HG03521 (cell line): ENCODE data around the gene PP2D1.
"Not testable (repeated sequence)": the region's sequence is repeated elsewhere in the genome, so short reads cannot be mapped to it uniquely, and the experiment has no call there.

Experiments
- ATAC-seq: cut with Tn5 transposase; IDR thresholded peaks from one replicate; pipeline ENCODE4 v1.9.1; 2021; ENCODE audit warnings: mild to moderate bottlenecking, moderate library complexity; ENCODE audit not compliant: unreplicated experiment

PP2D1 gene

DNA sequence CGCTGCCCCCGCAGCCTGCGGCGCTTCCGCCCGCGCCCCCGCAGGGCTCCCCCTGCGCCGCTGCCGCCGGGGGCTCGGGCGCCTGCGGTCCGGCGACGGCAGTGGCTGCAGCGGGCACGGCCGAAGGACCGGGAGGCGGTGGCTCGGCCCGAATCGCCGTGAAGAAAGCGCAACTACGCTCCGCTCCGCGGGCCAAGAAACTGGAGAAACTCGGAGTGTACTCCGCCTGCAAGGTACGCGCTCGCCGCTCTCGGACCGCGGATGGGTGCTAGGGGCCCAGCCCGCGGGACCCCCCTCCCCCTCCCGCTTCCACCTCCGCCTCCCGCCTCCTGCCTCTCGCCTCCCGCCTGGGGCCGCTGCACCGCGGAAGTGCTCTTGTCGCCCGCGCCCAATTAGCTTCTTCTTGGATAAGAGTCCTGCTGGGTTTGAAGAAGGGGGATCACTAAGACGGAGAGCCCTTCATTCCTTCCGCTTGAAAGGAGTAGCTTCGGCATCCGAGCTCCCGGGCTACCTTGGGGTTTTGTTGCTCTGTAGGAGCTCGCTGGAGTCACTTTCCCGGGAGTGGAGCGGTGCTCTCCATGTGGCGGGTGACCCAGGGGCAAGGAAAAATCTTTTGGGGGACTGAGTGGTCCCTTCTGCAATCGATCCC lies 28.6 kb upstream of the PP2D1 start:
- ATAC-seq, result peak; percentile 31

DNA sequence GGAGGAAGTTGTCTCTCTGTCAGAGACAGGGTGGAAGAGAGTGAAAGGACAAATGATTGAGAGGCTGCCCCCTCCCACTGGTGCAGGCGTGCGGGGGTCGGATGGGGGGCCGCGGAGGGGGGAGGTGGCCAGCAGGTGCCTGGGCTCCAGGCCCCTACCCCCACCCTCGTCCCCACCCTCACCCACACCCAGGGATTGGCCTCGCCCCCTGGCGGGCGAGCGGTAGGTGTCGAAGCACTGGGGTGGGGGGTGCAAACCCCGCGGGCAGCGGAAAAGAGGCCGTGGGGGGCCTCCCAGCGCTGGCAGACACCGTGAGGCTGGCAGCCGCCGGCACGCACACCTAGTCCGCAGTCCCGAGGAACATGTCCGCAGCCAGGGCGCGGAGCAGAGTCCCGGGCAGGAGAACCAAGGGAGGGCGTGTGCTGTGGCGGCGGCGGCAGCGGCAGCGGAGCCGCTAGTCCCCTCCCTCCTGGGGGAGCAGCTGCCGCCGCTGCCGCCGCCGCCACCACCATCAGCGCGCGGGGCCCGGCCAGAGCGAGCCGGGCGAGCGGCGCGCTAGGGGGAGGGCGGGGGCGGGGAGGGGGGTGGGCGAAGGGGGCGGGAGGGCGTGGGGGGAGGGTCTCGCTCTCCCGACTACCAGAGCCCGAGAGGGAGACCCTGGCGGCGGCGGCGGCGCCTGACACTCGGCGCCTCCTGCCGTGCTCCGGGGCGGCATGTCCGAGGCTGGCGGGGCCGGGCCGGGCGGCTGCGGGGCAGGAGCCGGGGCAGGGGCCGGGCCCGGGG lies 27.9 kb upstream of the PP2D1 start, which contains the start of gene KAT2B:
Gene KAT2B (plus strand): TSS at position 682 of the 783 bp plus-strand sequence. CDS start 32 bp downstream, at position 714.
- ATAC-seq, result peak; percentile 60

DNA sequence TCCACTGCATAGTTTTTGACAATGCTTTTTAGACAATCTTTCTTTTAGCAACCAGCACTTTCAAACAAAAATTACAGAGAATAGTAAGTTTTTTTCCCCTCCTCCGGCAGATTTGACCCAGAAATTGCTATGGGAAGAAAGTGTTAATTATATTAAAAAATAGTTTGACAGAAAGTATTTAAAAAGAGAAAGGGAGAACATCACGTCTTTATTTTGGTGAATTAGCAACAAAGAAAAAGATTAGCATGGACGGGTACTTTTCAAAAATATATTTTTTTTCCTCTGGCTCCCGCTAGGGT lies 27.4 kb upstream of the PP2D1 start:
- ATAC-seq, result no peak

DNA sequence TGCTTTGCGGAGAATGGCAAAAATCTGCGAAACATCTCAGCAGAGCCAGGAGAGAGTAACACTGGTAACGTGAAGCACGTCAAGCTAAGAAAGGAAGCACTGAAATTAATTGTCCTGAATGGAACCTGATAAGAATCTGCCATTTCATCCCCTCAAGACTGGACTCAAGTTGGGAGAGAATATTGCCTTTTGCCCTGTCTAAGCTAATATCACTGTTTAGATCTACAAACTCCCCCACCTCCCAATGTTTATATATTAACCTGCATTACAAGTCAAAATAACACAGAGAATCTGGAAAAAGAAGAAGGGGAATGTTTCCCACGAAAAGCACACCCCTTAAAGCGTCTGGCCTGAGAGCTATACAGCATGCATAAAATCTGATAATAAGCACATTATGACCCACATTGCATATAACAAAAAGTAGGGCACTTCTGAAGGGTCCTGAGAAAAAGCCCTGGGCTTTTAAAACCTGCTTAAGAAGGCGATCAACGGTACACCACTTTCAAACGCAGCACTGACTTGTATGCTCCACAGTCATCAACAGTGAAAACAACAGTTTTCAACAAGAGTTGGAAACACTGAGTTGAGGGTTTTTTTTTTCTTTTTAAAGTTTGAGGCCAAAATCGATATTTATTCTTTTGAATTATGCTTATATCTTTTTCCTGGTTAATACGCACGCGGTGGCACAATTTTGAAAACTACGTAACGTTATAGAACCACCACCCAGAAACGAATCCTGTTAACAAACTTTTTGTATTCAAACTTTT lies 26.8 kb upstream of the PP2D1 start:
- ATAC-seq, result no peak

DNA sequence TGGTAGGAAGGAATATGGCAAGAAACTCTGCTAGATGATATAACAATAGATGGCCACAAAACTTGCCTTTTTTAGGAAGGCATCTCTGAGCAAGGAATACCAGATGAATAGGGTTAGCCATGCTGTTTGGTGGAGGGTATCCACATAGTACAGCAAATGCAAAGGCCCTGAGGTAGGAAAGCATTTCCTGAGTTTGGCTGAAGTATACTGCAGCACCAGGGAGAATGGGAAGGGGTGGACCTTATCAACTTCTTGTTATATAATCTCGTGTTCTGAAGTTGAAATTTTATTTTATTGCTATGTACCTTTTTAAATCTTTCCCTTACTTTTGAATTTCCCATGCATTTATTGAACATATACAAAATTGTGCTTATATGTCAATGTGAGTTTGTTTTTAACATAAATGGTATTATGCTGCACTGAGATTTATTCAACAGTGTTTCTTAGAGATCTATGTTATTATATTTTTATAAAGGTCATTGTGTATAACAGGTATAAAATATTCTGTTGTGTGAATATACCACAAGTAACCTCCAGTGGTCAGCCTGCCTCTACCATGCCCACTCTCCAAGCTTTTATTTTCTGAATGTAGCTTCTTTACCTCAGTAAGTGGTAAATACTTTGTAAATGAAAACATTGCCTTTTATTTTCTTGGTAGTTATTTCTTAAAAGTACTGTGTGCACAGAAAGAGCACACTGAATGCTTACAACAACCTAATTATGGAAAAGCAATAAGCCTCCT lies 25.4 kb upstream of the PP2D1 start:
- ATAC-seq, result no peak

DNA sequence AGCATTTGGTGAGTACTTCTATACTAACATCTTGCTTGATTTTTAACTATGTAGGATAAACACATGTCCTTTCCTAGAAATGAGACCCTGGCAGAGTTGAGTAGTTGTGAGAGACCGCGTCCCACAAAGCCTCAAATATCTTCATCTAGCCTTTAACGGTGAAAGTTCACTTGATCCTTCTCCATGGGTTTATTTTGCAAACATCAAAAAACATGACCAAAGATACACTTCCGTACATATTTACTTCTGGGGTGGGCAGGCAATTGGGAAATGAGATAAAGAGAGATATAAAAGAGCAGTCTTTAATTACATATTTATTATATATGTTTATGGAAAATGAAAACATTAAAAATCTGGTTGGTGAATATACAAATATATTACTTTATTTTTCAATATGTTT lies 23.0 kb upstream of the PP2D1 start:
- no peak for ATAC-seq

DNA sequence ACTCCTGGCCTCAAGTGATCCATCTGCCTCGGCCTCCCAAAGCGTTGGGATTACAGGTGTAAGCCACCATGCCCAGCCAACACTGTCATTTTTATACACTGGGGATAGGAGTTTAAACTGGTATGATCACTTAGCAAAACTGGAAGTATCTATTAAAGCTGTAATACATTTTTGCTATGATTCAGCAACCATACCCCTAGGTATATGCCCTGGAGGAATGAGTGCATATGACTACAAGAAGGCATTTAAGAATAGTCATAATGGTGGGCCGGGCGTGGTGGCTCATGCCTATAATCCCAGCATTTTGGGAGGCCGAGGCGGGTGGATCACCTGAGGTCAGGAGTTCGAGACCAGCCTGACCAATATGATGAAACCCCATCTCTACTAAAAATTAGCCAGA lies 19.9 kb upstream of the PP2D1 start:
- not testable (repeated sequence) for ATAC-seq

DNA sequence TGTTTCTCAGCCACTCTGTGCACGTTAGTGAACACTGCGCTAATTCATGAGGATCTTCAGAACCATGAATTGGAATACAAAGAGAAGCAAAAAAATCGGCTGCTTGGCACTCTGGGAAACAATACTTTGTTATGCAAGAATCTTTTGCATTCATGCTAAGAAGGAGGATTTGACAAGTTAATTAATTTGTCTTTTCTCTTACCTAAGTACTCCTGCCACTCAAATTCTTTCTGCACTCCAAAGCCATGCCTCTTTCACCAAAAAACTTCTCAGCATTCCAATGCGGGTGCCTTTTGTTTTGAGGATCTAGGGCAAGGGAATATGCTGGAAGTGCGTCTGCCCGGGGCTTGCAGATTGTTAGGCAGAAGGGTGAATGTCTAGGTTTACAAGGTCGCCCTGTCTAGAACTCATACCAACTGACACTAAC lies 16.9 kb upstream of the PP2D1 start:
- no peak for ATAC-seq

DNA sequence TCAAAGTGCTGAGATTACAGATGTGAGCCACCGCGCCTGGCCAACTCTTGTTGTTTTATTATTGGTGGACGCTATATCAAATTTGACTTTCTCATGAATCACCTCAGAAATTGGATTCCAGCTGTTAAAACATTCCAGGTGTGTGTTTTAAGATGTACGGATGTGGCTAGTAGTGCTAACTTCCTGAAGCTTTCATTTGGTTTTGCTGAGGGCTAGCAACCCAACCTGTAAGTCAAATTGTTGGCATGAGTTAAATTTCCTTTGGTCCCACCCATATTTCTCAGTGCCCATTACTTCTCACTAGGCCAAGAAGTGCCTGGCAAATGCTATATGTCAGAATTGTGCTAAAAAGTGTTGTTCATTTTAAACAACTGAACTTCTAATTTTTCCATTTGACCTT lies 15.1 kb upstream of the PP2D1 start:
- no peak for ATAC-seq

DNA sequence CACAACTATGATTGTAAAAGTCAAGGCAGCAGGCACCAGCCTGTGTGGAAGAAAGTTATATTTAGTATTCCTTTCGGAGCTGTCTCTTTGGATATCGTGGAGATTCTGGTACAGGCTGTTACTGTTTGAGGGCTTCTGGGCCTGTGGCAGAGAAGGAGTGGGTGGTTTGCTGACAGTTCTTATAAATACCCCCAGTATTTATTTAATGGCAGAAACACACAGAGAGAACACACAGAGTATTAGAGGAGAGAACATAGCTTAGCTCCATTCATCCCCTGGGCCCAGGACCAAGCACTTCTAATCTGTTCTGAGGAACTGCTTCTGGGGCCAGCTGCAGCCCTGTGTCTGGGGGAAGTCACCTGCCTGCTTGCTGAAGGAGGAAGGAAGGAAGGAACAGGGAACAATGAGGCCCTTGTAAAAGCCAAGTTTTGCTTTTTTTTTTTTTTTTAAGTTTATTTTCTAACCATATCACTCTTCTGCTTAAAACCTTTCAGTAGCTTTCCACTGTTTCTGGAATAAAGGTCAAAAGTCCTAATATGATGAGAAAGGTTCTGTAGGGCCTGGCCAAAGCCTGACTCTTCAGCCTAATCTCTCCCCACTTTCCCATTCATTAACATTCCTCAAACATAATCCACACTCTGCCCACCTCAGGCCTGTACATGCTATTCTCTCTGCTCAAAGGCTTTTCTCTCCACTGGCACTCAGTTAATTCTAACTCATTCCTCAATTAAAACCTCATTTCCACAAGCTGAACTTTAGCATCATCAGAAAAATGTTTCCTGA lies 11.8 kb upstream of the PP2D1 start:
- ATAC-seq, result no peak

DNA sequence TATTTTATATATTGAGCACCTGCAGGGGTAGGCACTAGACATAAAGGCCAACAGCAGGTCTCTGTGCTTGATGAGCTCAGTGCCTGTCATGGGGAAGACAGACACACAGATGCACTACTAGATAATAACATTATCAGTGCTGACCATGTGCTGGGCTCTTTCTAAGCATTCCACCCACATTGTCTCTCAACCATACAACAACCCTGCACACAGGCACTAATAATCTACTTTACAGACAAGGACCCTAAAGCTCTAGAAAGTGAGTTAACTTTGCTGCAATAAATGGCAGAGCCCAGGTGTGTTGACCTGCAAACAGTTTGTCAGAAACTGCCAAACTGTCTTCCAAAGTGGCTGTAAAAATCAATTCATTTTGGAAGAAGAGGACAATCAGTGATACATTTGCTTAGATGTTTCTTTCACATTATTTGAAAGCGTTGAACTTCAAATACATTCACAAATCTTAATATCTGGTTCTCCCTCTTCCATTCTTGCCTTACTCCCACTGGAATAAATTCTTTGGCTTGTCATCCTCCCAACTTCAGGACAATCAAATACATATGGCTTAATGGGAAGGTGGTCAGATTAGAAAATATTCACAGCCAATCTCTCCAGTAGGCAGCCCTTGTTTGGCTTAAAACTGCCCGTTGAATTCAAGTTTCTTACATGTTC lies 11.0 kb upstream of the PP2D1 start:
- no peak for ATAC-seq

DNA sequence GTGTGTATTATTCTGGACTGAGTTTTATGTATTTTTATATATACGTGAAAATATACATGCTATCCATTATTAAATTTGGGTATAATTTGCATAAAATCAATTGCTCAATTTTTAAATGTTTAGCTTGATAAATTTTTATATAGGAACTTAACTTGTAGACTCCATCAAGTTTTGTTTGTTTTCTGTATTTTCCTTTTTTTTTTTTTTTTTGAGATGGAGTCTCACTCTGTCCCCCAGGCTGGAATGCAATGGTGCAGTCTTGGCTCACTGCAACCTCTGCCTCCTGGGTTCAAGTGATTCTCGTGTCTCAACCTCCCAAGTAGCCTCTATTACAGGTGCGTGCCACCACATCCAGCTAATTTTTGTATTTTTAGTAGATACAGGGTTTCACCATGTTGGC lies 4.0 kb upstream of the PP2D1 start:
- not testable (repeated sequence) for ATAC-seq

DNA sequence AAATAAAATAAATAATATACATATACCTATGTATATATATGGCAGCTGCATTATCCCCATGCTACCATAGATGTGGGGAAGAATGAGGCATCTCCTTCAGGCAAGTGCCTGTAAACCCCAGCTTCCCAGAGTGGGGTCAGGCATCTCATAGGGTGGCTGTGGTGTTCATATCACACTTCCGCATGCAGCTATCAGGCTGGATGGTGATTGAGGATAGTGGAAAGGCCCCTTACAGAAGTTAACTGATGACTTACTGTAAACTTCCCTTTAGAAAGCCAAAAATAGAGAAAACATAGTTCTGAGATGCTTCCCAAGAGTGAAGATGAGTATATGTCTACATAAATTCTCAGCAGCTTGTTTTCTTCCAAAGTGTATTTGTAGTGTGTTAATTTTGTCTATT lies 3.5 kb upstream of the PP2D1 start:
- ATAC-seq, result no peak

DNA sequence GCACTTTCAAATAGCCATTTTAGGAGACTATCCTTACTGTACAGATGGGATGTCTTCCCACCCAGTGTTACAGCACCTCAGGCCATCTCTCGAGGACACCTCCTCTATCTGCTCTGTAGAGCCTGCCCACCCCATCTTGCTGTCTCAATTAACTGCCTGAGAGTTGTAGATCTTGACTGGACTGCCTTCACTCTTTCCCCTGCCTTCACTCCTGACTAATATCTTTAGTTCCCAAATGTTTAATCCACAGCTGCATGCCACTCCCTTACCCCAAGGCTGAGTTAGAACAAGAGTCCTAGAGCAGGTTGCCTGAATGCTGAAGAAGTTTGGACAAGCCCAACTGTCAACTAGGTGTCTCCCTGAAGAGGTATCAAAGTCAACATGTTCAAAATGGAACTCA lies 1.3 kb upstream of the PP2D1 start:
- no peak for ATAC-seq

DNA sequence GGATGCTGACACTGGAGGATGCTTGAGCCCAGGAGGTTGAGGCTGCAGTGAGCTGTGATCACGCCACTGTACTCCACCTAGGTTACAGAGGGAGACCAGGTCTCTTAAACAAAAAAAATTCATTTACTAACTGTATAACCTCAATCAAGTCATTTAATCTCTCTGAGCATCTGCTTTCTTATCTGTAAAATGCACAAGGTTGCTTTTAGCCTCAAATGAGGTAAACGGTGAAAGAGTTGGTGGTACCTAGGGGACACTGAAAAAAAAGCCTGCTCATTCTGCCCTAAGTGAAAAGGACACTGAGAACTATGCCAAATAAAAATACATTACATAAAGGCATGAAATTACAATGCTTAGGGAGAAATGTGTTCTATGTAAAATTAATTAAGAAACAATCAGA lies 3.4 kb downstream of the PP2D1 start:
- ATAC-seq, result no peak

DNA sequence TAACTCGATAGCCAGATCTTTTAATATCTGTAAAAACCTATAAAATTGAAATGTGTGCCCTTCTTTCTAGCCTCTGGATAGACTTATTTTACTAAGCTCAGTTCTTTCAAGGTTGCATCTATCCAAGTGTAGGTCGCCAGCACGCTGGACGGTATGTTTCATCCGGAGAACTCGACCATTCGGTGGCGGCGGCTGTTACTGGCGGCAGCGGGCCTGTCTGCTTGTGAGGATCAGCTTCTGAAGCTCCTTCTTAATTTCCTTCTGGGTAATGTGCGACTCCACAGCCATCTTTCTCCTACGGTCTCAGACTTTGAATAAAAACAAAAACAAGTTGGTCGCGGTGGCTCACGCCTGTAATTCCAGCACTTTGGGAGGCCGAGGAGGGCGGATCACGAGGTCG lies 4.1 kb downstream of the PP2D1 start:
- no peak for ATAC-seq

DNA sequence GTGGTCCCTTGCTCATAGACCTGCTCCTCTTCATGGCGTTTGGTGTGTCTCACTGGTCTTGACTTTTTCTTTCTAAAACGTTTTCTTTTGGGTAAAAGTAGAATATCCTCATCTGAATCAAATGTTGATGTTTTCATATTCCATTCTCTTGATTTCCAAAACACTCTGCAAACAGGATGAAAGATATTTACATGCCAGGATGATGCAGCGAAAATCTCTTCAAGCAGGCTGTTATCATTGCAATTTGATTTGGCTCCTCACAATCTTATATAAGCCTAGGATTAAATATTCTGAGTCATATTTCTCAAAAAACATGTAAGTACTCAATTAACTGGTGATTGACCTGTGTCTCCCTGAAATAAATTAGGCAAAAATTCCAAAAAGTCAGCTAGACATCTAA lies 10.1 kb downstream of the PP2D1 start:
- no peak for ATAC-seq

DNA sequence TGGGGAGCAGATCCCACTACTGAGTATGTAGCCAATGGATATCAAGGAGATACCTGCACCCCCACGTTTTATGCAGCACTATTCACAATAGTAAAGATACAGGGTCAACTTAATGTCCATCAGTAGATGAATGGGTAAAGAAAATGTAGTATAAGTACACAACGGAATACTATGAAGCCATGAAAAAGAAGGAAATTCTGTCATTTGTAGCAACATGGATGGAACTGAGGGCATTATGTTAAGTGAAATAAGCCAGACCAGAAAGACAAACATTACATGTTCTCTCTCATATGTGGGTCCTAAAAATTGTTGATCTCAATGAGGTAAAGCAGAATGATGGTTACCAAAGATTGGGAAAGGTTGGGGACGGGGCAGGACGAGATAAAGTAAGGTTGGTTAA lies 14.6 kb downstream of the PP2D1 start:
- no peak for ATAC-seq

DNA sequence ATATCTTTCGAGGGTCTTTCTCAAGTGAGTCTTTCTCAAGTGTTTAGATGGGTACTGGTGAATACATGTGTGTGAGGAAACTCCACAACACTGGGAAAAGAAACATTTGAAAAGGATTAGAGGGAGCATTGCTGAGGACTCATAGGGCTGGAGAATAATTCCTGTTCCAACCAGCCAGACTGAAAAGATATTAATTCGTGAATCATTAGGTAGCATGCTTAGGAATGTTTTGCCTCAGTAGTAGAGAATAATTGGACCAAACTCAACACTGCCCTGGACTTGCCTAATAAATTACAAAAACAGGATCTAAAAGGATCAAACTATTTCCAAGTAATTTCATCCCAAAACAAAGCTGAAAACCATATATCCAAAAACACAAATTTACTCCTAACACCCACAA lies 17.3 kb downstream of the PP2D1 start:
- ATAC-seq, result no peak

DNA sequence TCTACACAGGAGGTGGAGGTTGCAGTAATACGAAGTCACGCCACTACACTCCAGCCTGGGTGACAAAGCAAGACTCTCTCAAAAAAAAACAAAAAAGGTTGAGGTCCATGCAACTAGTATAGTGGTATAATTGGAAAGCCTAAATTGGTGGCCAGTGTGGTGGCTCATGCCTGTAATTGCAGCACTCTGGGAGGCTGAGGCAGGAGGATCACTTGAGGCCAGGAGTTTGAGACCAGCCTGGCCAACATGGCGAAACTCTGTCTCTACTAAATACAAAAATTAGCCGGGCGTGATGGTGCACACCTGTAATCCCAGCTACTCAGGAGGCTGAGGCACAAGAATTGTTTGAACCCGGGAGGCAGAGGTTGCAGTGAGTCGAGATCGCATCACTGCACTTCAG lies 23.2 kb downstream of the PP2D1 start:
- ATAC-seq, result not testable (repeated sequence)
